NCI-H2227 treated with DMSO at 0.1 percent for 48 hours (cell line): Measurements from ENCODE around the gene ZBTB9.

Source experiments
- DNase-seq: peaks from one replicate; lab custom pipeline; 2025; lab: John Stamatoyannopoulos, UW

The ZBTB9 gene

GRCh38 chr6:33419580-33420490, 34.5 kb upstream of the ZBTB9 start, which contains the start of gene SYNGAP1:
TSS of gene SYNGAP1 (plus strand) at chr6:33420065. CDS start at chr6:33420265, 200 bp downstream.
- peak; percentile 53 for DNase-seq

- peak; percentile 64 for DNase-seq
Measured at GRCh38 chr6:33420491-33421343, 33.7 kb upstream of the ZBTB9 start.

GRCh38 chr6:33421344-33421643, 33.1 kb upstream of the ZBTB9 start:
- no peak for DNase-seq

DNA sequence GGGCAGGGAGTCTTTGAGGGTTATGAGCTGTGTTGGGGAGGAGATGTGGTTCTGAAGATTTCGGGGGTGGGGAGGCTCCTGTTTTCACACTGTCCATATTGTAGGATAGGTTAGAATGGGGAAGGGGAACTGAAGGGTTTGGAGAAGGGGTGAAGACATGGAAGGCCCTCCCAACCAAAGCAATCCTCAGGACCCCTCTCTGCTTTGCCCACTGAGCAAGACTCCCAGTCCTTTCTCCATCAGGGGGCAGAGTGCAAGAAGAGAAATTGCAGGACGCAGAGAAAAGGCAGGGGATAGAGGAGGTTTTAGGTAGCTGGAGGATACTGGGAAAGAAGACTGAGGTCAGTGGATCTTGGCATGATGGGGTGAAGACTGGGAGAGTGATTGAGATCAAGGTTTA, 30.6 kb upstream of the ZBTB9 start:
- DNase-seq: no peak

GRCh38 chr6:33424855-33425667, 29.3 kb upstream of the ZBTB9 start:
- DNase-seq: no peak

GRCh38 chr6:33425668-33426577, 28.5 kb upstream of the ZBTB9 start:
- peak; percentile 77 for DNase-seq

- DNase-seq: no peak
Measured at GRCh38 chr6:33426590-33427511, 27.5 kb upstream of the ZBTB9 start.

GRCh38 chr6:33427585-33428223, 26.7 kb upstream of the ZBTB9 start:
- DNase-seq: no peak

GRCh38 chr6:33428224-33428965, 26.0 kb upstream of the ZBTB9 start:
- DNase-seq: no peak

GRCh38 chr6:33428966-33429749, 25.2 kb upstream of the ZBTB9 start:
- no peak for DNase-seq

GRCh38 chr6:33429750-33430052, 24.7 kb upstream of the ZBTB9 start:
- DNase-seq: no peak

- DNase-seq: no peak
Measured at GRCh38 chr6:33430334-33430733, 24.0 kb upstream of the ZBTB9 start.

DNA sequence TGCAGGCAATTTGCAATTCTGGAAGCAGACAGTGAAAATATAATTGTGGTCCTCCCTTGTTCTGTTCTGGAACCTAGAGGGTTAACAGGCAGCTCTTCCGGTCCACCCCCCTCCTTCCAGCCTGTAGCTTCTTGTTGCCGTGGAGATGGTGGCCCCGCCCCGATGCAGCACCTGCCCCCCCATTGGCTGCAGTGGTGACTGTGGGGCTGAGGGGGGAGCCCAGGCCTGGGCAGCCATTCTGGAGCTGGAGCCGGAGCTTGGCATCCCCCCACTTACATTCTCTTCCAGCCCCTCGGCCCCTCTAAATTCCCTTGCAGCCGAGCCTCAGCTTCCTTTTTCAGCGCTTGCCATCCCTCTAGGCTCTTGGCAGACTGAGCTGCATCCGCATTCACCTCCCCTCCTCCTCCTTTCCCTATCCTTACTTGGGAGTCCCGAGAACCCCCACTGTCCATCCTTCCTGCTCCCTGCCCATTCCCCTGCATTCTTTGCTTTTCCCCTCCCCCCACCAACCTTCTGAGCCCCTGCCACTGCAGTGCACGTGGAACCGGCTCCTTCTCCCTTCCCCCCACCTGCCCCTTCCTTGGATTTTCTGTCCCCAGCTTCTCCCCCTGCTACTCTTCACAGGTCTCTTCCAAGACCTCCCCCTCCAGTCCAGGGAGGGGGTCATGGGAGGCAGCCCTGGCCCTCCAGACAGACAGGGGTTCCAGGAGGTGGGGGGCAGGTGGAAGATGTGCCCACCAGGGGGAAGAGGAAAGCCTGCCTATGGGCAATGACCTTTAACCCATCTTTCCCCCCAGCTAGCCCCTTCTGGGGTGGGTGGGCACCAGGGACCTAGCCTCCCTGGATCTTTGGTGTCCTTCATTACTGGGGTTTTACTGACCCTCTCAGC, 23.1 kb upstream of the ZBTB9 start:
- peak; percentile 85 for DNase-seq

DNA sequence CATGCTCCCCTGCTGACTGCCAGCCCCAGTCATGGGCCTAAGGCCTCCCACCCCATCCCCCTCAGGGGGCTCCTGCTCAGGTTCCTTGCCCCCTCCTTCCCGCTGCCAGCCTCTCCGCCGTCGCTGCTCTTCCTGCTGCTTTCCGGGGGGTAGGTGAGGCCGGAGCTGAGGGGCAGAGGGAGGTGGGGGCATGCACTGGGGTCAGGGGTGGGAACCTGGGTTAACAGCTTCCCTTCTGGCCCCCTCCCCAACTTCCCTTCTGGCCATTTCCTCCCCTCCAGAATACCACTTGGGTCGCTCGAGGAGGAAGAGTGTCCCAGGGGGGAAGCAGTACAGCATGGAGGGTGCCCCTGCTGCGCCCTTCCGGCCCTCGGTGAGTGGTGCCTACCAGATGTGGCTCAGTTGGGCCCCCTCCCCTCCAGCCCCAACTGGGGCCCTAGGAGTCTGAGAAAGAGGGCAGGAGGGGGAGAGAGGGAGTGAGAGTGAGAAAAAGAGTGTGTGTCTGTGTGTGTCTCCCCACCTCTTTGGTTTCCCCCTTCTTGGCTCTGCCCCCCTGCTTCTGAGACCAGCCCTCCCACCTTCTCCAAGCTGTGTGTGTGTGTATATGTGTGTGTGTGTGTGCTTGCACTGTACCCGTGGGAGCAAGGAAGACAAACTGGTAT, 22.4 kb upstream of the ZBTB9 start:
- DNase-seq: no peak

DNA sequence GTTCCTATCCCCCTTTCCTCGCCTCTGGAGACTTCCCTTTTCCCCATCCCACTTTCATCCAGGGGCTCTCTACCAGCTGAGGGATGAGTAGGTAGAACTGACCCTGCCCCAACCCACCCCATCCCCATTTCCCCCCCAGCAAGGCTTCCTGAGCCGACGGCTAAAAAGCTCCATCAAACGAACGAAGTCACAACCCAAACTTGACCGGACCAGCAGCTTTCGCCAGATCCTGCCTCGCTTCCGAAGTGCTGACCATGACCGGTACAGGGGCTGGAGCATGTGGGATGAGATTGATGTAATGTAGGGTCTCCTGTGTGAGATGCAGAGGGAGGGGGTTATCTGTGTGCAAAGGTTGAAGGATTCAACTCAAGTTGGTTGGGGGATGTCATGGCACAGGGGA, 21.8 kb upstream of the ZBTB9 start:
- no peak for DNase-seq

DNA sequence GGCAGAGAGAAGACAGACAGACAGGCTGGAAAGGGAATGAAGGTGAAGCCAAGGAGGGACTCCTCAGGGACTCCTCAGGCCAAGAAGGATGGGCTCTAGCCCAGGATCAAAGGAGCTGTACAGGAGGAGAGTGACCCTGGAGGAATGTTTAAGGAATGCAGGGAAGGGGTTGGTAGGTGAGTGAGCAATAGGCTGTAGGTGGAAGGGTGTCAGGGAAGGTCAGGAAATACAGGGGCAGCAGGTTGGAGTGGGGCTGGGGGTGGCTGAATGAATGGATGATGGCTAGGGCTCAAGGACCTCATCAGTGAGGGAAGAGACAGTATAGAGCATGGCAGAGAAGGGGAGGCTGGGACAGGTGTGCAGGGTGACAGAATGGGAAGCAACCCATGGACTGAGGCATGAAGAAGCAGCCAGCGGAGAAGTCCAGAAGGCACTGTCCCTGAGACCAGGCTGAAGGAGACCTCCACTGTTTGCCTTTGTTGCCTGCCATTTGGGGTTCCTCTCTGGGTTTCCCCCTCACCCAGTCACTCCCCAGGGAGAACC, 21.3 kb upstream of the ZBTB9 start:
- DNase-seq: no peak
